HepG2 (cell line): ENCODE measurements around the gene SPON1.

Experiments
- CBX1 ChIP-seq: IDR thresholded peaks from one replicate; pipeline ENCODE4 v1.6.1; 2016; ENCODE audit warnings: antibody characterized with exemption, low read depth
- MLLT10 ChIP-seq: sonication (generic); formaldehyde crosslinking; IDR thresholded peaks from 2 replicates; pipeline ENCODE4 v1.4.0; 2020; ENCODE audit warnings: missing genetic modification reagents
- MYC ChIP-seq: sonication (generic); formaldehyde crosslinking; IDR thresholded peaks from 2 replicates; pipeline ENCODE4 v1.9.0; 2021; ENCODE audit warnings: missing genetic modification reagents, borderline replicate concordance
- RBAK ChIP-seq: sonication (generic); formaldehyde crosslinking; IDR thresholded peaks from 2 replicates; pipeline ENCODE4 v1.5.1; 2020; ENCODE audit warnings: mild to moderate bottlenecking, missing genetic modification reagents
- ZBTB7A ChIP-seq: sonication (generic); formaldehyde crosslinking; IDR thresholded peaks from 2 replicates; pipeline ENCODE4 v1.8.0; 2022; ENCODE audit warnings: mild to moderate bottlenecking, missing genetic modification reagents
- ZNF101 ChIP-seq: sonication (generic); formaldehyde crosslinking; IDR thresholded peaks from 2 replicates; pipeline ENCODE4 v1.4.0; 2020; ENCODE audit warnings: mild to moderate bottlenecking, low read depth, missing genetic modification reagents, borderline replicate concordance

DNA sequence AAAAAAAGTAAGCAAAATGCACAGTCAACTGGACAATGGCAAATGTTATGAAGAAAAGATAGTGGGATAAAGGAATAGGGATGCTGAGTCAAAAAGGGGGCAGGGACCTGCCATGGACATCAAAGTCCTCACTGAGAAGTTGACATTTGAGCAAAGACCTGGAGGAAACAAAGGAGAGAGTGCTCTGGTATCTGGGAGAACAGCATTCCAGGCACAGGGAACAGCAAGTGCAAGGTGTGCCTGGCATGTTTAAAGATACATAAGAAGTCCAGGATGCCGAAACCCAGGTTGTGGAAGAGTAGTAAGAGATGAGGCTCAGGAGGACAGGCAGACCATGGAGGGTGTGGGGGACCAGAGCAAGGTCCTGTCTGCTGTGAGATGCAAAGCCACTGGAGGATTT is 273.2 kb downstream of the SPON1 start:
- no peak for TF ChIP-seq MLLT10
- TF ChIP-seq MYC (CRISPR knock-in tag) = no peak
- no peak for TF ChIP-seq RBAK
- no peak for TF ChIP-seq CBX1
- no peak for TF ChIP-seq ZNF101 (CRISPR knock-in tag)
- no peak for TF ChIP-seq ZBTB7A (CRISPR knock-in tag)
